NCI-H2196 treated with DMSO at 0.1 percent for 48 hours (cell line): ENCODE measurements around the gene MTMR3.
A peak's percentile ranks its signal among the peaks of the same experiment; 100 is the strongest.
"Not testable (repeated sequence)": the region's sequence is repeated elsewhere in the genome, so short reads cannot be mapped to it uniquely, and the experiment has no call there.

Experiments used
- DNase-seq: peaks from one replicate; lab custom pipeline; 2025; ENCODE audit not compliant: unreplicated experiment; lab: John Stamatoyannopoulos, UW

Gene MTMR3

GRCh38 chr22:29883045-29883774 is at the start of gene MTMR3:
Gene MTMR3, plus strand, starts transcription at chr22:29883174. Its CDS starts 87,886 bp downstream, at chr22:29971060.
- peak; percentile 39 for DNase-seq

DNA sequence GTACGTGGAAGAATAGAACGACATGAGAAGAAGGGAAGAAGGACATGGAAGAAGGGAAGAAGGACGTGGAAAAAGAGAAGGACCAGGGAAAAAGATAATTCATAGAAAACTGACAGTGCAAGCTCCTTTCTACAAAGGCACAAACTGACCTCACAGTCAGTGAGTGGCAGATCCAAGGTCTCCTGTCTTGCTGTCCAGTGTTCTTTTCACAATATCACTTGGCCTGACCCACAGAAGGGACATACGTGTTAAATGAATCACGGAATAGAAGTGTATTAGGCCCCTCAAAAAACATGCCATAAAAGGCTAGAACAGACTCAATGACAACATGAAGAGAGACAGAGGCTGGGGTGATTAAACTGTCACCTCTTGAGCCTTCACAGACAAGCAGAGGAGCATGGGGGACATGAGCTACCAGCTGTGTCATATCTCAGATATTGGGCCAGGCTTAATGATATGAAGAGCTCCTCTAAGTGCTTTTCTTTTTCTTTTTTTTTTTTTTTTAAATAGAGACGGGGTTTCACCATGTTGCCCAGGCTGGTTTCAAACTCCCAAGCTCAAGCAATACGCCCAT is 49.5 kb upstream of the MTMR3 start:
- DNase-seq: no peak

DNA sequence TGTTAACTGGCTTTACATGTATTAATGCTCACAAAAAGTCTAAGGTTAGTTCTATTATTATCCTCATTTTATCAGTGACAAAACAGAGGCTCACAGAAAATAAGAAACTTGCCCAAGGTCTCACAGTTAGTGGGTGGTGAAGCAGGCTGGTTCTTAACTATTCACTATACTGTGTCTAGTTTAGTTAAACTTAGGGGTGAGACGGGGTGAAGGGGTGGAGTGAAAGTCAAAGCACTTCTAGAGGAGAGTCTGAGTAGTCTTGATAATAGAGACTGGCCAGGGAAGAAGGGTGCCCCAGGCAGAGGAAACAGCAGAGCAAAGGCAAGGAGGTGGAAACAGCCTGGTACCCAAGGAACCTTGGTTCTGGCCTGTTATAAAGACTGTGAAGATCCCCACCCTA is 48.9 kb upstream of the MTMR3 start:
- no peak for DNase-seq

GRCh38 chr22:29836791-29837370 is 46.1 kb upstream of the MTMR3 start:
- not testable (repeated sequence) for DNase-seq

- peak; percentile 86 for DNase-seq
Measured at GRCh38 chr22:29837741-29838598, 45.0 kb upstream of the MTMR3 start, which contains the start of gene ASCC2. Gene ASCC2, minus strand, starts transcription at chr22:29838274. Its CDS starts 5,949 bp downstream, at chr22:29832325.

GRCh38 chr22:29838599-29838956 is 44.4 kb upstream of the MTMR3 start:
- no peak for DNase-seq

DNA sequence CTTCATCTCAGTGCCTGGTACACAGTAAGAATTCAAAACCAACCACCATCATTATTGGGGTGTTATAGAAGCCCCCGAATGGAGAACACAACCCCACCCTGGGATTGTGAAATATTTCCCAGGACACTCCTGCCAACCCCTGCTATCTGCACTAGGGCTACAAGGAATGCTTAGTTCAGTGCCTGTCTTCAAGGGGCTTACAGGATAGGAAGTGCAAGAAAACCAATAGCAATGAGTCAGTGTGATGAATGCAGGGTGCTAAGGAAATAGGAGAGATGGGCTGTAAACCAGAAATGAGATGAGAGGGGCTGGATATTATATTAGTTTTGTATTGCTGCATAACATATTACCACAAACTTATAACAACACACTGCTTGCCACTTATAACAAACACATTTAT is 43.9 kb upstream of the MTMR3 start:
- no peak for DNase-seq

- no peak for DNase-seq
Measured at GRCh38 chr22:29840498-29840897, 42.5 kb upstream of the MTMR3 start.

DNA sequence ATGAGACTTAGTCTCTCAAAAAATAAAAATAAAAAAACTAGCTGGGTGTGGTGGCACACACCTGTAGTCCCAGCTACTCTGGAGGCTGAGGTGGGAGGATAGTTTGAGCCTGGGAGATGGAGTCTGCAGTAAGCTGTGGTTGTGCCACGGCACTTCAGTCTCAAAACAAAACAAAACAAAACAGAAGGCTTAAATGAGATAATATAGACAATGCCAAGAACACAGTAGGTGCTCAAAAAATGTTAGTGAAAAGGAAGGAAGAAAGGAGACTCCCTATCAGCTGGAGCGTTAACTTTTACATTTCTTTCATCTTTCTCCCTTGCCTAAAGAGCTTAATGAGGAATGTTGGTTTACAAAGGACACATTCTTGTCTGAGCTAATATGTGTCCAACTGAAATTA is 40.8 kb upstream of the MTMR3 start:
- no peak for DNase-seq

DNA sequence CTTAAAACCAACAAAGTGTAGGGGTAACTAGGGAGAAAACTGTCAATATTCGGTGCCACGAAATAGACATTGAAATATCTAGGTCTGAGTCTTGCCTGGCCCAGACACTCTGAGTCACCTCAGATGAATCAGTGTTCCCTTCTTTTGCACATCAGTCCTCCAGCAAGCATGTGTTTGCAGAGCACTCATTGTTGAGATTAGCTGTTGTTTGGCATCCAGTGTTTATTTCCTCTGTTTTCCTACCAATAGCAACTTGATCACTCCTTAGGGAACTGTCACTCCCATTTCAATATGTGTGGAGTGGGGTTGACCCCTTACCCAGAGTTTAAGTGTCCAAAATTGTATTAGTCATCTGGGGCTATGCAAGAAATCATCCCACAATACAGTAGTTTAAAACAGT is 40.2 kb upstream of the MTMR3 start:
- no peak for DNase-seq

GRCh38 chr22:29846290-29846689 is 36.7 kb upstream of the MTMR3 start:
- no peak for DNase-seq

DNA sequence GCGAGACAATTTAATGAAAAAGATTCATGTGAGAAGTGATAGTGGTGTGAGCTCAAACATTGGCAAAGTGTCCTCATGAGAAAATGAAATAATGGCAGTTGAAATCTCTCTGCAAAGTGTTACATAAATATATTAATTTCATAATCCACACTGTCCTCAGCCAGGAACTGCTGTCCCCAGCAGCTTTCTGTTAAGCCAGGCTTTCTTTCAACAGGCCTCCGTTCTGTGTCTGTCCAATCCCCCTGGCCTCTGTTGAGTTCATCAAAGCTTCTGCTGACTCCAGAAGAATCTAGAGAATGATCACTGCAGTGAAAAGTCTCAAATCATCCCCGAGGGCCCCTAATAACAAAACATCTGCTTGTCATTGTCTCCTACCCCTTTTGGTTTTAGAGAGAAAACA is 34.9 kb upstream of the MTMR3 start:
- DNase-seq: no peak

- DNase-seq: no peak
Measured at GRCh38 chr22:29854432-29854831, 28.5 kb upstream of the MTMR3 start.

- no peak for DNase-seq
Measured at GRCh38 chr22:29855611-29856181, 27.3 kb upstream of the MTMR3 start.

DNA sequence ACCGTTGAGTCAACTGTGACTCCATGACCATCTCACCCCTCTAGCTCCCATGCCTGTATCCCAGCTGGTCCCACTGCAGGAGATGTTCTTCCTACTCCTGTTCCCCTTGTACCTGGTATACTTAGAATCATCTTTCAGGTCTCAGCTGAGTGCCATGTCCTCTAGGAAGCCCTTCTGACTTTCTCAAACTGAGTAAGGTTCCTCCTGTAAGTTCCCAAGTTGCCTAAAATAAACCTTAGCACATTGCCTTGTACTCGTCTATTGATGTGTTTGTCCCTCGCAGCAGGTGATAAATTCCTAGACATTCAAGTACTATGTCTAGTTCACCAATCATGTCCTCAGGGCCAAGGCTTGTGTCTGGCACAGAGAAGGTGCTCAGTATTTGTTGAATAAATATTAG is 26.5 kb upstream of the MTMR3 start:
- DNase-seq: no peak

DNA sequence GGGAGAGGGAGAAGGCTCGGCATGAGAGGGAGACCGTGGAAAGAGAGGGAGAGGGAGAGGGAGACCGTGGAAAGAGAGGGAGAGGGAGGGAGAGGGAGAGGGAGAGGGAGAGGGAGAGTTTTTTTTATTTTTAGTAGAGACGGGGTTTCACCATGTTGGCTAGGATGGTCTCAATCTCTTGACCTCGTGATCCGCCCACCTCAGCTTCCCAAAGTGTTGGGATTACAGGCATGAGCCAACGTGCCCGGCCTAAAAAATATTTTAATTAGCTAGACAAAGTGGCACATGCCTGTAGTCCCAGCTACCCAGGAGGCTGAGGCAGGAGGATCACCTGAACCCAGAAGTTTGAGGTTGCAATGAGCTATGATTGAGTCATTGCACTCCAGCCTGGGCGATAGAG is 23.9 kb upstream of the MTMR3 start:
- not testable (repeated sequence) for DNase-seq

GRCh38 chr22:29860006-29860766 is 22.8 kb upstream of the MTMR3 start:
- DNase-seq: no peak

DNA sequence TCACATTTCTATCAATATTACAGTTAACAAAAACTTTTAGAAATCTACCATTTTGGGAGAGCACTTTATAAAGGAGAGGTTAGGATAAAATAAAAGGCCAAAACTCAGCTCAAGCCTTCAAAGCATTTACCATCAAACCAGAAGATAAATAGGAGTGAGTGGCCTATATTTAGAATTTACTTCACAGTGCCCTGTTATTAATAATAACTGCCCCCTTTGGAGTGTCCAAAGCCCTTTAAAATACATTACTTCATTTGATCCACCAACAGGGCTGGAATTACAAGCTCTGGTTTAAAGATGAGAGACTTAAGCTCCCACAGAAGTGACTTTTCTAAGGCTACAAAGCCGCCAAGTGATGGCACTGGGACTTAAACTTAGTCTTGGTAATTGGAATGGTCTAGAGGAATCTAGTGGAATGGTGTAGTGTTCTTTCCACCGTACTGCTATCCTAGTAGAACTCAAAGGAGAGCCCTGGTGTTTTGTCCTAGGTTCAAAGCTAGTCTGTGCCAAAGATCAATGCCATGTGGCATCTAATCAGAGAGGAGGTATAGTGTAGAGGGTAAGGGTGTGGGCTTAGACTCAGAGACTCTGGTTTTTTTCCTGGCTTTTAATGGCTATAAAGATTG is 21.2 kb upstream of the MTMR3 start:
- no peak for DNase-seq

- not testable (repeated sequence) for DNase-seq
Measured at GRCh38 chr22:29865572-29865971, 17.4 kb upstream of the MTMR3 start.

- DNase-seq: no peak
Measured at GRCh38 chr22:29867260-29867659, 15.7 kb upstream of the MTMR3 start.
